HG03196 (cell line): ENCODE data around the gene OSBPL8.

Source experiments
- ATAC-seq: cut with Tn5 transposase; IDR thresholded peaks from one replicate; pipeline ENCODE4 v1.9.1; 2021; ENCODE audit not compliant: unreplicated experiment

The OSBPL8 gene, protein sequence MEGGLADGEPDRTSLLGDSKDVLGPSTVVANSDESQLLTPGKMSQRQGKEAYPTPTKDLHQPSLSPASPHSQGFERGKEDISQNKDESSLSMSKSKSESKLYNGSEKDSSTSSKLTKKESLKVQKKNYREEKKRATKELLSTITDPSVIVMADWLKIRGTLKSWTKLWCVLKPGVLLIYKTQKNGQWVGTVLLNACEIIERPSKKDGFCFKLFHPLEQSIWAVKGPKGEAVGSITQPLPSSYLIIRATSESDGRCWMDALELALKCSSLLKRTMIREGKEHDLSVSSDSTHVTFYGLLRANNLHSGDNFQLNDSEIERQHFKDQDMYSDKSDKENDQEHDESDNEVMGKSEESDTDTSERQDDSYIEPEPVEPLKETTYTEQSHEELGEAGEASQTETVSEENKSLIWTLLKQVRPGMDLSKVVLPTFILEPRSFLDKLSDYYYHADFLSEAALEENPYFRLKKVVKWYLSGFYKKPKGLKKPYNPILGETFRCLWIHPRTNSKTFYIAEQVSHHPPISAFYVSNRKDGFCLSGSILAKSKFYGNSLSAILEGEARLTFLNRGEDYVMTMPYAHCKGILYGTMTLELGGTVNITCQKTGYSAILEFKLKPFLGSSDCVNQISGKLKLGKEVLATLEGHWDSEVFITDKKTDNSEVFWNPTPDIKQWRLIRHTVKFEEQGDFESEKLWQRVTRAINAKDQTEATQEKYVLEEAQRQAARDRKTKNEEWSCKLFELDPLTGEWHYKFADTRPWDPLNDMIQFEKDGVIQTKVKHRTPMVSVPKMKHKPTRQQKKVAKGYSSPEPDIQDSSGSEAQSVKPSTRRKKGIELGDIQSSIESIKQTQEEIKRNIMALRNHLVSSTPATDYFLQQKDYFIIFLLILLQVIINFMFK

GRCh38 chr12:76559400-76560085 is at the start of gene OSBPL8:
Gene OSBPL8 (minus strand): TSS chr12:76559771. CDS start chr12:76487551, 72,220 bp downstream.
- ATAC-seq, result peak; percentile 72

GRCh38 chr12:76608070-76608469 is 48.5 kb upstream of the OSBPL8 start:
- no peak for ATAC-seq

GRCh38 chr12:76595056-76595455 is 35.5 kb upstream of the OSBPL8 start:
- ATAC-seq, result no peak

DNA sequence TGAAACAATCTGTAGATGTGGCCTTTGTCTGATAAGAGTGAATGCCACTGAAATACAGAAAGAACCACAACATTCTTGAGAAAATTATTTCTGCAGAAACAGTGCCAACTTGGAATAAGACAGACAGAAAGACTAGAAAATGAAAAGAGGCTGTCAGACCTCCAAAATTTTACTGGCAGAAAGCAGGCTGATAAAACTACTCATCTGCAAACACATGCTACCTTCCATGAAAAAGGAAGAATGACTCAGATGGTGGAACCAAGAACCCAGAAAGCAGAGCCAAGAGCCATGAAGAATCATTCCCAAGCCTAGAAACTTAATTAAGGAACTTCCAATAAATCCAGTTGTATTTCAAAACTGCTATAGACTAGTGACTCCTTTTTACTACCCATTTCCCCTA is 31.9 kb upstream of the OSBPL8 start:
- ATAC-seq, result no peak

GRCh38 chr12:76590131-76590530 is 30.6 kb upstream of the OSBPL8 start:
- no peak for ATAC-seq

DNA sequence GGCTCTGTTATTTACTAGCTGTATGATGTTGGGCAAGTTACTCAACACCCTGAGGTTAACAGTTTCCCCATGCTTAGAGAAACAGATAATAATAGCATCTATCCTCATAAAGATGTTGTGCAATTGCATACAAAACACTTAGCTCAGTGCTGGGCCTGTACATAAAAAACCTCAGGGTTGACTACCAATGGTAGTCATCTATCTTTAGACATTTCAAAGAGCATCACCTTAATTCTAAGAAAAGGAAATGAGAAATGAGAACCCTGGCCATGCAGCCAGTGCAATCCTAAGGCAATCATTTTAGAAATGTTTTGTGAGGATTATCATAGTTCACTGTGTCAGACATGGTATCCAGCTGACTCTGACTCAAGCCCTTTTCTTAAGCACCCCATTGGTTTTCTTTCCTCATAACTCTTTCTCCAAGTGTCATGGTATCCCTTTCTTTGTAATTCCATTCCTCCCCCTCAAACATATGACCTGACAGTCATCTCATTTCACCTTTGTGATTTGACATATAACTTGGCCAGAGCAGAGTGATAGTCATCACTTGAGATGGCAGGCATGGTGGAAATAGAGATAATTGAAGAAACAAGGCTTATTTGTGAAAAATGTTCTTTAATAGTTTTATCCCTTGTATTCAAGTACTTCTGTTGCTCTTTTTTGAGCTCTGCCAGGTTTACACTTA is 29.5 kb upstream of the OSBPL8 start:
- no peak for ATAC-seq

DNA sequence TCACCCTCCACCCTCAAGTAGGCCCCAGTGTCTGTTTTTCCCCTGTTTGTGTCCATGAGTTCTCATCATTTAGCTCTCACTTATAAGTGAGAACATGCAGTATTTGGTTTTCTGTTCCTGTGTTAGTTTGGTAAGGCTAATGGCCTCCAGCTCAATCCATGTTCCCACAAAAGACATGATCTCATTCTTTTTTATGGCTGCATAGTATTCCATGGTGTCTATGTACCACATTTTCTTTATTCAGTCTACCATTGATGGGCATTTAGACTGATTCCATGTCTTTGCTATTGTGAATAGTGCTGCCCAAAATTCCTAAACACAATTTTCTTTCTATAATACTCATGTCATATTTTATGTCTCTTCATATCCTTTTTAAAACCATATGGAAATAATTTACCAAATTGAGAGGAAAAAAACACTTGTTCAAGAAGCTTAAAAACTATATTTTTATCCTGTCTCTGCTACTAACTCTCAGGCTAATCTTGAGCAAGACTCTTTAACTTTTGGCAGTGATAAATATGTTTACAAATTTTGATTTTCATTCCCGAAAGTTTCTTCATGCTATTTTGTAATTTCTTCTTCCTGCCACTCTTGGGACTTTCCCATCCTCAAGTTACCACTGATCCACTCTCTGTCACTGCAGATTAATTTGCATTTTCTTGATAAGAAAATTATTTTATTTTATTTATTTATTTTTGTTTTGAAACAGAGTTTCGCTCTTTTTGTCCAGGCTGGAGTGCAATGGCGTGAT is 28.0 kb upstream of the OSBPL8 start:
- ATAC-seq, result no peak

- no peak for ATAC-seq
Measured at GRCh38 chr12:76586764-76587395, 27.3 kb upstream of the OSBPL8 start.

GRCh38 chr12:76583301-76583700 is 23.7 kb upstream of the OSBPL8 start:
- ATAC-seq, result no peak

- ATAC-seq, result no peak
Measured at GRCh38 chr12:76573840-76574373, 14.3 kb upstream of the OSBPL8 start.

- ATAC-seq, result no peak
Measured at GRCh38 chr12:76571256-76571655, 11.7 kb upstream of the OSBPL8 start.

- ATAC-seq, result no peak
Measured at GRCh38 chr12:76569685-76570604, 10.4 kb upstream of the OSBPL8 start.

- no peak for ATAC-seq
Measured at GRCh38 chr12:76568888-76569551, 9.4 kb upstream of the OSBPL8 start.

DNA sequence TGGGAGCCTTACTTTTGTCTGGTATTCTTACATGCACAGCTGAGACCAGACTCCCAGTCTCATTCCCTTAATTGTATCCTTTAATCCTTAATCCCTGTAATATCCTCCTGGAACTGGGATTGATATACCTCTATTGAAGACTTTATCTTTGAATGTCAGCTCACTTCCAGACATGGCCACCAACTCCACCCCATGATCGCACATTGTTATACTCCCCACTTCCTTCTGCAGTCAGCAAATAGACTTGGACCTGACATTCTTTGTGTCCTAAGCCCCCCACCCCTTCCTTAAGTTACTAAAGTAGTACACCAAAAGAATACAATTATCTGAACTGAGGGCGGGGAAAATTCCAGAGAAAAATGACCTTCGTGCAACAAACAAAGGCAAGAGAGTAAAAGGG is 8.6 kb upstream of the OSBPL8 start:
- no peak for ATAC-seq

GRCh38 chr12:76563061-76563460 is 3.5 kb upstream of the OSBPL8 start:
- no peak for ATAC-seq

DNA sequence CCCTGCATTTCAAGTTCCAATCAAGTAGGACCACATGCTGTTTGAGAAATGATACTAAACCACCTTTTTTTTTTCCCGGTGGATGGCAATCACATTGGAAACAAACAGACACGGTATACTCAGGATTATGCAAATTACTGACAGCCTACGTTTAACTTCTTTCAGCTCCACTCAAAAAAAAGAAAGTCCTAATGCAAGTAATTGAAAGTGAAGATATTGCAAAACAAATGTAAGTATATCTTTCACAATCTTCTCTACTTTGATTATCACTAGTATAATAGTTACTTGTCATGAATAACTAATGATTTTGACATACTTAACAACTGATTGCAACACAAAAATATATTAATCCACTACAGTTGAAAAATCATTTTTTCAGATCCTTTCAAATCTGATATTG is 2.6 kb upstream of the OSBPL8 start:
- ATAC-seq, result no peak

DNA sequence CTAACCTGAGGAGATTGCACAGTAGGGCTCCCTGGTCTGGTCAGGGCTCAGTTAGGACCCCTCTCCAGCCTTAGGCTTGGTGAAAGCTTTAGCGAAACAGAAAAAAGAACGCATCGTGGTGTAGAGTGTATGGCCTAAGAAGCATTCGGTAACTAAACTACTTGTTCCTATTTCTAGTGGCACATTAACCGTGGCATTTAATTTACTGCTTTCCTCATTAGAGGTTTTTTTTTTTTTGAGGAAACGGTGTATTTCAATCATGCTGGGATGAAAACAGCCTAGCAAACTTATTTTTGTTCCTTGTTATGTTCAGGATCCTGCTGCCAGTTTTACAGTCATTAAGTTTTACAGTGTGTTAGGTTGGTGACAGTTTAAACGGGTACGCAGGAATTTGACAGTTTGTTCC is 518 bp upstream of the OSBPL8 start:
- no peak for ATAC-seq
